Panc1 (cell line): Measurements from ENCODE around the gene ARHGAP25.

ENCODE experiments used
- POLR2AphosphoS5 ChIP-seq: IDR thresholded peaks from 2 replicates; pipeline ENCODE4 v1.6.1; 2012; ENCODE audit warnings: mild to moderate bottlenecking, low read depth, low read length, moderate library complexity
- TCF7L2 ChIP-seq: IDR thresholded peaks from 2 replicates; pipeline ENCODE4 v1.6.1; 2011; ENCODE audit warnings: mild to moderate bottlenecking, low read depth, low read length, inconsistent platforms
- TF ChIP-seq, protein P1 (sequence below): fragments of 450-650 bp; IDR thresholded peaks from 2 replicates; pipeline ENCODE4 v1.5.1; 2017; ENCODE audit warnings: mild to moderate bottlenecking
- TF ChIP-seq, protein P2 (sequence below), 2 experiments: IDR thresholded peaks; 2 replicates each; pipeline ENCODE4 v1.6.1; 2011 to 2012; ENCODE audit warnings: low read depth in 2 of 2, control low read depth in 1 of 2, low read length in 1 of 2, mild to moderate bottlenecking in 1 of 2, moderate library complexity in 1 of 2; ENCODE audit not compliant: insufficient read depth in 1 of 2

DNA sequence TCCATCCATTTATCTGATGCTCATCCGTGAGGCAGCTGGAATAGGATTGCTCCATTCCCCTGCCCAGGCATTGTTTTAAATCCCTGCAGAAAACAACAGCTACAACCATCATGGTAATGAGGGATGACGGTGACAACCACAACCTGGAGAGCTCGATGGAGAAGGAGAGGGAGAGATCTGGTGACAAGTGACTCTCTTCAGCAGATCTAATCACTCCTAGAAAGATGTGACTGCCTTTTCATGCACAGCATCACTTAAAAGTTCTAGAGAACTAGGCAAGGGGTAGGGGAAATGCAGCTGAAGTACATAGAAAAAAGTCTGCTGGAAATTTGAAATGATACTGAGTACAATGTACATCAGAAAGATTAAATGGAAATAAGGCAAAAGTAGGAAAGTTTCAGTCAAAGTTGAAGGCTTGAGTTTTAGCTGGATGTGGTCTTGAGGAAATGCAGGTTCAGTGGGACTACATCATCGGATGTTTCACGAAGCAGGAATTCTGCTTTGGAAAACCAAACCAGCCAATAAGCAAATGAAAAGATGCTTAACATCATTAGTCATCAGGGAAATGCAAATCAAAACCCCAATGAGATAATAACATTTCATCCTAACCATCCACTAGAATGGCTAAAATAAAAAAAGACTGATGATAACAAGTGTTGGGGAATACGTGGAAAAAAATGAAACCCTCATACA is 6.8 kb upstream of the ARHGAP25 start:
- TF ChIP-seq, protein P1, sequence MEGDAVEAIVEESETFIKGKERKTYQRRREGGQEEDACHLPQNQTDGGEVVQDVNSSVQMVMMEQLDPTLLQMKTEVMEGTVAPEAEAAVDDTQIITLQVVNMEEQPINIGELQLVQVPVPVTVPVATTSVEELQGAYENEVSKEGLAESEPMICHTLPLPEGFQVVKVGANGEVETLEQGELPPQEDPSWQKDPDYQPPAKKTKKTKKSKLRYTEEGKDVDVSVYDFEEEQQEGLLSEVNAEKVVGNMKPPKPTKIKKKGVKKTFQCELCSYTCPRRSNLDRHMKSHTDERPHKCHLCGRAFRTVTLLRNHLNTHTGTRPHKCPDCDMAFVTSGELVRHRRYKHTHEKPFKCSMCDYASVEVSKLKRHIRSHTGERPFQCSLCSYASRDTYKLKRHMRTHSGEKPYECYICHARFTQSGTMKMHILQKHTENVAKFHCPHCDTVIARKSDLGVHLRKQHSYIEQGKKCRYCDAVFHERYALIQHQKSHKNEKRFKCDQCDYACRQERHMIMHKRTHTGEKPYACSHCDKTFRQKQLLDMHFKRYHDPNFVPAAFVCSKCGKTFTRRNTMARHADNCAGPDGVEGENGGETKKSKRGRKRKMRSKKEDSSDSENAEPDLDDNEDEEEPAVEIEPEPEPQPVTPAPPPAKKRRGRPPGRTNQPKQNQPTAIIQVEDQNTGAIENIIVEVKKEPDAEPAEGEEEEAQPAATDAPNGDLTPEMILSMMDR = no peak
- no peak for TF ChIP-seq POLR2AphosphoS5
- TF ChIP-seq, protein P2, sequence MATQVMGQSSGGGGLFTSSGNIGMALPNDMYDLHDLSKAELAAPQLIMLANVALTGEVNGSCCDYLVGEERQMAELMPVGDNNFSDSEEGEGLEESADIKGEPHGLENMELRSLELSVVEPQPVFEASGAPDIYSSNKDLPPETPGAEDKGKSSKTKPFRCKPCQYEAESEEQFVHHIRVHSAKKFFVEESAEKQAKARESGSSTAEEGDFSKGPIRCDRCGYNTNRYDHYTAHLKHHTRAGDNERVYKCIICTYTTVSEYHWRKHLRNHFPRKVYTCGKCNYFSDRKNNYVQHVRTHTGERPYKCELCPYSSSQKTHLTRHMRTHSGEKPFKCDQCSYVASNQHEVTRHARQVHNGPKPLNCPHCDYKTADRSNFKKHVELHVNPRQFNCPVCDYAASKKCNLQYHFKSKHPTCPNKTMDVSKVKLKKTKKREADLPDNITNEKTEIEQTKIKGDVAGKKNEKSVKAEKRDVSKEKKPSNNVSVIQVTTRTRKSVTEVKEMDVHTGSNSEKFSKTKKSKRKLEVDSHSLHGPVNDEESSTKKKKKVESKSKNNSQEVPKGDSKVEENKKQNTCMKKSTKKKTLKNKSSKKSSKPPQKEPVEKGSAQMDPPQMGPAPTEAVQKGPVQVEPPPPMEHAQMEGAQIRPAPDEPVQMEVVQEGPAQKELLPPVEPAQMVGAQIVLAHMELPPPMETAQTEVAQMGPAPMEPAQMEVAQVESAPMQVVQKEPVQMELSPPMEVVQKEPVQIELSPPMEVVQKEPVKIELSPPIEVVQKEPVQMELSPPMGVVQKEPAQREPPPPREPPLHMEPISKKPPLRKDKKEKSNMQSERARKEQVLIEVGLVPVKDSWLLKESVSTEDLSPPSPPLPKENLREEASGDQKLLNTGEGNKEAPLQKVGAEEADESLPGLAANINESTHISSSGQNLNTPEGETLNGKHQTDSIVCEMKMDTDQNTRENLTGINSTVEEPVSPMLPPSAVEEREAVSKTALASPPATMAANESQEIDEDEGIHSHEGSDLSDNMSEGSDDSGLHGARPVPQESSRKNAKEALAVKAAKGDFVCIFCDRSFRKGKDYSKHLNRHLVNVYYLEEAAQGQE (IDR thresholded peaks at IDR 0.05; ENCODE audit: insufficient read depth in 1 of 2, low read depth in 2 of 2, low read length in 1 of 2) = no peak
- TF ChIP-seq TCF7L2 = no peak
